ENCODE measurements around the gene CD7.

The CD7 gene

GRCh38 chr17:82314012-82314726, 3.2 kb downstream of the CD7 start:
- no peak overlapping the region for H3K27ac ChIP-seq (ENCODE audit: low read depth, low read length)
- no peak overlapping the region for H2AFZ ChIP-seq (ENCODE audit: low read depth, low read length, severe bottlenecking)
- H3F3A ChIP-seq (ENCODE audit: insufficient read depth), result no peaks in the 10 kb centered on the region
- no peak for TF ChIP-seq EZH2phosphoT487 (conservative IDR thresholded peaks at IDR 0.05; ENCODE audit: low read length)
- TF ChIP-seq, protein P1, sequence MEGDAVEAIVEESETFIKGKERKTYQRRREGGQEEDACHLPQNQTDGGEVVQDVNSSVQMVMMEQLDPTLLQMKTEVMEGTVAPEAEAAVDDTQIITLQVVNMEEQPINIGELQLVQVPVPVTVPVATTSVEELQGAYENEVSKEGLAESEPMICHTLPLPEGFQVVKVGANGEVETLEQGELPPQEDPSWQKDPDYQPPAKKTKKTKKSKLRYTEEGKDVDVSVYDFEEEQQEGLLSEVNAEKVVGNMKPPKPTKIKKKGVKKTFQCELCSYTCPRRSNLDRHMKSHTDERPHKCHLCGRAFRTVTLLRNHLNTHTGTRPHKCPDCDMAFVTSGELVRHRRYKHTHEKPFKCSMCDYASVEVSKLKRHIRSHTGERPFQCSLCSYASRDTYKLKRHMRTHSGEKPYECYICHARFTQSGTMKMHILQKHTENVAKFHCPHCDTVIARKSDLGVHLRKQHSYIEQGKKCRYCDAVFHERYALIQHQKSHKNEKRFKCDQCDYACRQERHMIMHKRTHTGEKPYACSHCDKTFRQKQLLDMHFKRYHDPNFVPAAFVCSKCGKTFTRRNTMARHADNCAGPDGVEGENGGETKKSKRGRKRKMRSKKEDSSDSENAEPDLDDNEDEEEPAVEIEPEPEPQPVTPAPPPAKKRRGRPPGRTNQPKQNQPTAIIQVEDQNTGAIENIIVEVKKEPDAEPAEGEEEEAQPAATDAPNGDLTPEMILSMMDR (IDR thresholded peaks at IDR 0.05; ENCODE audit: insufficient read depth, low read length, poor library complexity, severe bottlenecking), result no peak
- no peaks in the 10 kb centered on the region for H3K36me3 ChIP-seq (ENCODE audit: low read length)
- no peaks in the 10 kb centered on the region for H3K79me2 ChIP-seq (ENCODE audit: insufficient read depth, low read length)
- no peaks in the 10 kb centered on the region for H3K9me3 ChIP-seq (ENCODE audit: insufficient read depth, low read length)
- no peaks in the 10 kb centered on the region for H3K9me2 ChIP-seq (replicated peaks; ENCODE audit: insufficient read depth, low read length)
- no peak overlapping the region for H3K9ac ChIP-seq (ENCODE audit: low read length)
- no peaks in the 10 kb centered on the region for H4K20me1 ChIP-seq (ENCODE audit: low read depth, low read length)
- H3K4me2 ChIP-seq (ENCODE audit: low read depth, low read length, poor library complexity, severe bottlenecking), result no peak overlapping the region
- no peak overlapping the region for H3K4me3 ChIP-seq (ENCODE audit: insufficient read depth, low read length, poor library complexity, severe bottlenecking)
- H3K27me3 ChIP-seq (ENCODE audit: low read length), result no peaks in the 10 kb centered on the region

DNA sequence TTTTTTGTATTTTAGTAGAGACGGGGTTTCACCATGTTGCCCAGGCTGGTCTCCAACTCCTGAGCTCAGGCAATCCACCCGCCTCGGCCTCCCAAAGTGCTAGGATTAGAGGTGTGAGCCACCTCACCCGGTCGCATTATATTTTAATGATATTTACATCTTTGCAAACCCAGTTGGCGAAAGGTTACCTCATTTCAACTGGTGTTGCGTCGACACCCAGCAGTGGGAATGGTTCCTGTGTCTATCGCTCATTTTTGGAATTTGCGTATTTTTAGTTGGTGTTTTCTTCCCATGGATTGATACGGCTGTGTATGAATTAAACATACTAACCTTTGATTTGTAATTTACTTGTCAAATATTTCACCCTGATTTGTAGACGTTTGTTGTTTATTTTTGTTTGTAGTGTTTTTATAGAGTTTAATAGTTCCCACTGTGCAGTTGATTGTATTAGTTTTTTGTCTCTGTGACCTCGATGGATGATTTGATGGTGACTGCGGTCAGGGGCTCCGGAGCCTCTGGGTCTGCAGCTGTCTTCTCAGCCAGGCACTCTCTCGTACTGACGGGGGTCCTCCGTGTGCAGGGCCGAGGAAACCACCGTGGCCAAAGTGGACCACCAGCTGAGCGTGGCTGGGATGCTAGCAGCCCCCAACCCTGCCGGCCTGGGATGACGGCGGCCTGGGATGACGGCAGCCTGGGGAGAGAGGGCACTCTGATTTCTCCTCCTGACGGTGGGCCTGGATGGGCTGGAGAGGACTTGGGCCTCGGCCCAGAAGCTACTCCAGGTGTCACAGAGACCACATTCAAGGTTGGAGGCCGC, 4.0 kb downstream of the CD7 start:
- Histone ChIP-seq H3K27ac (ENCODE audit: low read depth, low read length) (no peak overlapping the region), H3K9me3 (ENCODE audit: insufficient read depth, low read length) (no peaks in the 10 kb centered on the region), H3F3A (ENCODE audit: insufficient read depth) (no peaks in the 10 kb centered on the region), H3K9me2 (replicated peaks; ENCODE audit: insufficient read depth, low read length) (no peaks in the 10 kb centered on the region), H3K9ac (ENCODE audit: low read length) (no peak overlapping the region), H3K79me2 (ENCODE audit: insufficient read depth, low read length) (no peaks in the 10 kb centered on the region), H3K27me3 (ENCODE audit: low read length) (no peaks in the 10 kb centered on the region), H4K20me1 (ENCODE audit: low read depth, low read length) (no peaks in the 10 kb centered on the region), H3K36me3 (ENCODE audit: low read length) (no peaks in the 10 kb centered on the region), H3K4me3 (ENCODE audit: insufficient read depth, low read length, poor library complexity, severe bottlenecking) (no peak overlapping the region), H2AFZ (ENCODE audit: low read depth, low read length, severe bottlenecking) (no peak overlapping the region), H3K4me2 (ENCODE audit: low read depth, low read length, poor library complexity, severe bottlenecking) (no peak overlapping the region)
- TF ChIP-seq, protein P1 (IDR thresholded peaks at IDR 0.05; ENCODE audit: insufficient read depth, low read length, poor library complexity, severe bottlenecking), result no peak
- no peak for TF ChIP-seq EZH2phosphoT487 (conservative IDR thresholded peaks at IDR 0.05; ENCODE audit: low read length)

GRCh38 chr17:82311971-82312370, 5.4 kb downstream of the CD7 start:
- Histone ChIP-seq H3K36me3 (ENCODE audit: low read length) (no peaks in the 10 kb centered on the region), H3K27ac (ENCODE audit: low read depth, low read length) (no peak overlapping the region), H3K9me3 (ENCODE audit: insufficient read depth, low read length) (no peaks in the 10 kb centered on the region), H3K4me3 (ENCODE audit: insufficient read depth, low read length, poor library complexity, severe bottlenecking) (no peak overlapping the region), H3K9me2 (replicated peaks; ENCODE audit: insufficient read depth, low read length) (no peaks in the 10 kb centered on the region), H3K27me3 (ENCODE audit: low read length) (no peaks in the 10 kb centered on the region), H2AFZ (ENCODE audit: low read depth, low read length, severe bottlenecking) (no peak overlapping the region), H3F3A (ENCODE audit: insufficient read depth) (no peaks in the 10 kb centered on the region), H3K9ac (ENCODE audit: low read length) (no peak overlapping the region), H3K4me2 (ENCODE audit: low read depth, low read length, poor library complexity, severe bottlenecking) (no peak overlapping the region), H3K79me2 (ENCODE audit: insufficient read depth, low read length) (no peaks in the 10 kb centered on the region), H4K20me1 (ENCODE audit: low read depth, low read length) (no peaks in the 10 kb centered on the region)
- TF ChIP-seq, protein P1 (IDR thresholded peaks at IDR 0.05; ENCODE audit: insufficient read depth, low read length, poor library complexity, severe bottlenecking), result no peak
- no peak for TF ChIP-seq EZH2phosphoT487 (conservative IDR thresholded peaks at IDR 0.05; ENCODE audit: low read length)

Measured in SU-DHL-6 (cell line).